Measurements from ENCODE around the gene INKA2. TPM values are rescaled to one million over a fixed set of nuclear protein-coding genes. Genes with fewer than 3 reads are reported as not detected.

The INKA2 gene
- total RNA-seq, result under 1 TPM; 0.51 to 0.67 TPM
- polyA plus RNA-seq, result under 1 TPM; 0.26 to 0.52 TPM

DNA sequence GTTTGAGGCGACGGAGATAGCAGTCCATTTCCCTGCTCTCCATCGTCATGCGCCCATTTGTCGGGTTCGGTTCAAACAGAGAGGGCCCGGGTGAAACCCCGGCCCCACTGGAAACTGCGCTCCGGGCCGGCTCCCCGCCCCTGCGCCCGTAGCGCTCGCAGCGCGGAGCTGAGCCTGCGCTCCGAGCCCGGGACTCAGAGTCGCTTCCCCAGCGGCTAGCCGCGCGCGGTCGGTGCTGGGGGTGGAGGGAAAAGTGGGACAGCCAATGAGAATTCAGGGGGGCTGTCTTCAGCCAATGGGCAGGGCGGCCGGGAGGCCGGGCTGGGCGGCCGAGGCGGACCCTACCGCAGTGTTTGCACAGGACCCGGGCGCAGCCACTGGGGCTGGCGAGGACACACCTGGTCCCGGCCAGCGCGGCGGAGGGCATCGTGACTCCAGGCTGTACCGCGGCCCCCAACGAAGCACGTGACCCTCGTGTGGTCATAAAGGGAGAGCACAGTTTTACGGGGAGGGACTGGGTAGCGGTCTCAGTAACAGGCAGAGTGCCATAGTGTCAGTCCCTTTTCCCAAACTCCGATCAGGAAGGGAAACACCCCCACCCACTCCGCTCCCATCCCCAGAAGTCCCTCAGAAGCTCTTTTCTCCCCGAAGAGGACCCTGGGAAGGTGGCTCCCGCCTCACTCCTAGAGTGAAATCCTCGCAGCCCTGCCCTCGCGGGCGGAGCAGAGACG, at the start of gene INKA2:
Gene INKA2, minus strand, starts transcription at position 202 of the 731 bp plus-strand sequence. Its CDS starts 153 bp downstream, at position 49.
- H3K9ac ChIP-seq (ENCODE audit: low read depth in 1 of 2, low read length in 2 of 2), result peak within 1 kb of the TSS; percentile 52 to 62
- peaks cover 7 to 30% (median 17%) of the 10 kb centered on the region in 4 donors for H3K4me1 ChIP-seq (ENCODE audit: control insufficient read depth in 4 of 4, insufficient read depth in 4 of 4, low read length in 3 of 4)
- H3K27me3 ChIP-seq (ENCODE audit: control insufficient read depth in 4 of 4, insufficient read depth in 4 of 4, low read length in 3 of 4), result no peaks in the 10 kb centered on the region
- no peak for TF ChIP-seq YY1 (IDR thresholded peaks at IDR 0.05)
- no peak for TF ChIP-seq EGR1 (IDR thresholded peaks at IDR 0.05; ENCODE audit: low read depth in 2 of 2)
- TF ChIP-seq FOXA2 (IDR thresholded peaks at IDR 0.05), result no peak
- TF ChIP-seq GABPA (IDR thresholded peaks at IDR 0.05 in 1 of 2, conservative IDR thresholded peaks at IDR 0.05 in 1 of 2), result no peak
- TF ChIP-seq NR2F2 (IDR thresholded peaks at IDR 0.05), result no peak
- TF ChIP-seq SP1 (IDR thresholded peaks at IDR 0.05), result peak; percentile 67
- TF ChIP-seq, protein P1, sequence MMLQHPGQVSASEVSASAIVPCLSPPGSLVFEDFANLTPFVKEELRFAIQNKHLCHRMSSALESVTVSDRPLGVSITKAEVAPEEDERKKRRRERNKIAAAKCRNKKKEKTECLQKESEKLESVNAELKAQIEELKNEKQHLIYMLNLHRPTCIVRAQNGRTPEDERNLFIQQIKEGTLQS (IDR thresholded peaks at IDR 0.05), result no peak
- TF ChIP-seq, protein P2, sequence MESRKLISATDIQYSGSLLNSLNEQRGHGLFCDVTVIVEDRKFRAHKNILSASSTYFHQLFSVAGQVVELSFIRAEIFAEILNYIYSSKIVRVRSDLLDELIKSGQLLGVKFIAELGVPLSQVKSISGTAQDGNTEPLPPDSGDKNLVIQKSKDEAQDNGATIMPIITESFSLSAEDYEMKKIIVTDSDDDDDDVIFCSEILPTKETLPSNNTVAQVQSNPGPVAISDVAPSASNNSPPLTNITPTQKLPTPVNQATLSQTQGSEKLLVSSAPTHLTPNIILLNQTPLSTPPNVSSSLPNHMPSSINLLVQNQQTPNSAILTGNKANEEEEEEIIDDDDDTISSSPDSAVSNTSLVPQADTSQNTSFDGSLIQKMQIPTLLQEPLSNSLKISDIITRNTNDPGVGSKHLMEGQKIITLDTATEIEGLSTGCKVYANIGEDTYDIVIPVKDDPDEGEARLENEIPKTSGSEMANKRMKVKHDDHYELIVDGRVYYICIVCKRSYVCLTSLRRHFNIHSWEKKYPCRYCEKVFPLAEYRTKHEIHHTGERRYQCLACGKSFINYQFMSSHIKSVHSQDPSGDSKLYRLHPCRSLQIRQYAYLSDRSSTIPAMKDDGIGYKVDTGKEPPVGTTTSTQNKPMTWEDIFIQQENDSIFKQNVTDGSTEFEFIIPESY (IDR thresholded peaks at IDR 0.05), result no peak
- TF ChIP-seq, protein P3, sequence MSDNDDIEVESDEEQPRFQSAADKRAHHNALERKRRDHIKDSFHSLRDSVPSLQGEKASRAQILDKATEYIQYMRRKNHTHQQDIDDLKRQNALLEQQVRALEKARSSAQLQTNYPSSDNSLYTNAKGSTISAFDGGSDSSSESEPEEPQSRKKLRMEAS (IDR thresholded peaks at IDR 0.05), result no peak
- no peak for TF ChIP-seq RXRA (IDR thresholded peaks at IDR 0.05)
- TF ChIP-seq, protein P4, sequence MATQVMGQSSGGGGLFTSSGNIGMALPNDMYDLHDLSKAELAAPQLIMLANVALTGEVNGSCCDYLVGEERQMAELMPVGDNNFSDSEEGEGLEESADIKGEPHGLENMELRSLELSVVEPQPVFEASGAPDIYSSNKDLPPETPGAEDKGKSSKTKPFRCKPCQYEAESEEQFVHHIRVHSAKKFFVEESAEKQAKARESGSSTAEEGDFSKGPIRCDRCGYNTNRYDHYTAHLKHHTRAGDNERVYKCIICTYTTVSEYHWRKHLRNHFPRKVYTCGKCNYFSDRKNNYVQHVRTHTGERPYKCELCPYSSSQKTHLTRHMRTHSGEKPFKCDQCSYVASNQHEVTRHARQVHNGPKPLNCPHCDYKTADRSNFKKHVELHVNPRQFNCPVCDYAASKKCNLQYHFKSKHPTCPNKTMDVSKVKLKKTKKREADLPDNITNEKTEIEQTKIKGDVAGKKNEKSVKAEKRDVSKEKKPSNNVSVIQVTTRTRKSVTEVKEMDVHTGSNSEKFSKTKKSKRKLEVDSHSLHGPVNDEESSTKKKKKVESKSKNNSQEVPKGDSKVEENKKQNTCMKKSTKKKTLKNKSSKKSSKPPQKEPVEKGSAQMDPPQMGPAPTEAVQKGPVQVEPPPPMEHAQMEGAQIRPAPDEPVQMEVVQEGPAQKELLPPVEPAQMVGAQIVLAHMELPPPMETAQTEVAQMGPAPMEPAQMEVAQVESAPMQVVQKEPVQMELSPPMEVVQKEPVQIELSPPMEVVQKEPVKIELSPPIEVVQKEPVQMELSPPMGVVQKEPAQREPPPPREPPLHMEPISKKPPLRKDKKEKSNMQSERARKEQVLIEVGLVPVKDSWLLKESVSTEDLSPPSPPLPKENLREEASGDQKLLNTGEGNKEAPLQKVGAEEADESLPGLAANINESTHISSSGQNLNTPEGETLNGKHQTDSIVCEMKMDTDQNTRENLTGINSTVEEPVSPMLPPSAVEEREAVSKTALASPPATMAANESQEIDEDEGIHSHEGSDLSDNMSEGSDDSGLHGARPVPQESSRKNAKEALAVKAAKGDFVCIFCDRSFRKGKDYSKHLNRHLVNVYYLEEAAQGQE (IDR thresholded peaks at IDR 0.05), result peak; percentile 36
- peak in 1 of 2 donors; percentile 7 for TF ChIP-seq RAD21 (IDR thresholded peaks at IDR 0.05)
- no peak for TF ChIP-seq JUND (IDR thresholded peaks at IDR 0.05)
- no peak for TF ChIP-seq HNF4G (IDR thresholded peaks at IDR 0.05)
- no peak for TF ChIP-seq HNF4A (conservative IDR thresholded peaks at IDR 0.05)
- TF ChIP-seq TAF1 (conservative IDR thresholded peaks at IDR 0.05), result no peak
- TF ChIP-seq FOXA1 (IDR thresholded peaks at IDR 0.05), result no peak
- TF ChIP-seq, protein P5, sequence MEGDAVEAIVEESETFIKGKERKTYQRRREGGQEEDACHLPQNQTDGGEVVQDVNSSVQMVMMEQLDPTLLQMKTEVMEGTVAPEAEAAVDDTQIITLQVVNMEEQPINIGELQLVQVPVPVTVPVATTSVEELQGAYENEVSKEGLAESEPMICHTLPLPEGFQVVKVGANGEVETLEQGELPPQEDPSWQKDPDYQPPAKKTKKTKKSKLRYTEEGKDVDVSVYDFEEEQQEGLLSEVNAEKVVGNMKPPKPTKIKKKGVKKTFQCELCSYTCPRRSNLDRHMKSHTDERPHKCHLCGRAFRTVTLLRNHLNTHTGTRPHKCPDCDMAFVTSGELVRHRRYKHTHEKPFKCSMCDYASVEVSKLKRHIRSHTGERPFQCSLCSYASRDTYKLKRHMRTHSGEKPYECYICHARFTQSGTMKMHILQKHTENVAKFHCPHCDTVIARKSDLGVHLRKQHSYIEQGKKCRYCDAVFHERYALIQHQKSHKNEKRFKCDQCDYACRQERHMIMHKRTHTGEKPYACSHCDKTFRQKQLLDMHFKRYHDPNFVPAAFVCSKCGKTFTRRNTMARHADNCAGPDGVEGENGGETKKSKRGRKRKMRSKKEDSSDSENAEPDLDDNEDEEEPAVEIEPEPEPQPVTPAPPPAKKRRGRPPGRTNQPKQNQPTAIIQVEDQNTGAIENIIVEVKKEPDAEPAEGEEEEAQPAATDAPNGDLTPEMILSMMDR (IDR thresholded peaks at IDR 0.05; ENCODE audit: low read depth, low read length, missing input control), result no peak
- peak; percentile 87 for DNase-seq (ENCODE audit: low spot score)
- H3K36me3 ChIP-seq (ENCODE audit: control insufficient read depth in 4 of 4, insufficient read depth in 3 of 4, low read depth in 1 of 4, low read length in 3 of 4), result no peaks in the 10 kb centered on the region
- WGBS, result 1% methylated on average over 59 of the region's 59 CpGs
- no peaks in the 10 kb centered on the region for H3K9me3 ChIP-seq (ENCODE audit: control insufficient read depth in 4 of 4, low read length in 3 of 4)
- peak within 1 kb of the TSS; percentile 71 to 73 for H3K27ac ChIP-seq (ENCODE audit: low read depth in 1 of 2, low read length in 2 of 2)
- H3K4me3 ChIP-seq (ENCODE audit: low read depth in 1 of 3, low read length in 3 of 3), result peak within 1 kb of the TSS; percentile 60 to 80 (median 77)
